SK-N-SH (cell line): ENCODE data around the gene MOB1A. TPM values are rescaled to one million over a fixed set of nuclear protein-coding genes. Genes with fewer than 3 reads are reported as not detected.

ENCODE experiments used
- CTCF ChIA-PET: fragments of 300-600, 350-600 bp; formaldehyde crosslinking; extraction: SDS; loops from one replicate; lab custom pipeline; 2021; lab: Yijun Ruan, JAX
- POLR2A ChIA-PET: fragments of 350-600 bp; sonication (Branson Sonifier 250); formaldehyde crosslinking; extraction: SDS; loops from one replicate; lab custom pipeline; 2020; ENCODE audit warnings: antibody characterized with exemption, inconsistent platforms; lab: Yijun Ruan, JAX
- DNase-seq: peaks from one replicate; pipeline ENCODE4 v3.0.0; 2012
- H2AFZ ChIP-seq: fragments of 200-600 bp; sonication (generic); 2 replicates; pipeline ENCODE4 v1.8.1; 2016; ENCODE audit warnings: antibody characterized with exemption, mild to moderate bottlenecking, low read depth
- H3F3A ChIP-seq: fragments of 200-600 bp; sonication (generic); replicated peaks from 2 replicates; pipeline ENCODE3; 2016; ENCODE audit warnings: antibody characterized with exemption, mild to moderate bottlenecking; ENCODE audit not compliant: insufficient read depth
- H3K27ac ChIP-seq, 2 experiments: fragments of 200-500 bp in 1 of 2; fragments of 200-600 bp in 1 of 2; sonication (Bioruptor generic) in 1 of 2; sonication (generic), shearing (Covaris generic) in 1 of 2; 2 replicates each; pipeline versions ENCODE4 v1.5.1 to v1.6.1; 2014 to 2016; ENCODE audit warnings: low read depth in 2 of 2, inconsistent platforms in 1 of 2, low read length in 1 of 2, mild to moderate bottlenecking in 1 of 2, mixed read lengths in 1 of 2
- H3K27me3 ChIP-seq: fragments of 200-600 bp; sonication (generic), shearing (Covaris generic); 2 replicates; pipeline ENCODE4 v1.6.1; 2016; ENCODE audit warnings: mixed run types; ENCODE audit not compliant: insufficient read depth
- H3K36me3 ChIP-seq, 2 experiments: fragments of 200-500 bp in 1 of 2; fragments of 200-600 bp in 1 of 2; sonication (Bioruptor generic) in 1 of 2; sonication (generic) in 1 of 2; replicated peaks in 1 of 2; 2 replicates each; pipeline versions ENCODE3 to v1.5.1; 2014 to 2016; ENCODE audit warnings: low read length in 1 of 2, mild to moderate bottlenecking in 1 of 2; ENCODE audit not compliant: insufficient read depth in 2 of 2, control insufficient read depth in 1 of 2
- H3K4me1 ChIP-seq, 2 experiments: fragments of 200-500 bp in 1 of 2; fragments of 200-600 bp in 1 of 2; sonication (Bioruptor generic) in 1 of 2; sonication (generic), shearing (Covaris generic) in 1 of 2; 2 replicates each; pipeline versions ENCODE4 v1.5.1 to v1.6.1; 2014 to 2016; ENCODE audit warnings: low read depth in 1 of 2, low read length in 1 of 2, mixed run types in 1 of 2; ENCODE audit not compliant: insufficient read depth in 2 of 2, control insufficient read depth in 1 of 2
- H3K4me2 ChIP-seq: fragments of 200-600 bp; sonication (generic), shearing (Covaris generic); 2 replicates; pipeline ENCODE4 v1.6.1; 2017; ENCODE audit warnings: mixed run types
- H3K4me3 ChIP-seq, 2 experiments: fragments of 200-500 bp in 1 of 2; fragments of 200-600 bp in 1 of 2; sonication (Bioruptor generic) in 1 of 2; sonication (generic), shearing (Covaris generic) in 1 of 2; 2 replicates each; pipeline versions ENCODE4 v1.5.1 to v1.8.1; 2014 to 2016; ENCODE audit warnings: low read depth in 2 of 2, inconsistent platforms in 1 of 2, low read length in 1 of 2, mild to moderate bottlenecking in 1 of 2, mixed read lengths in 1 of 2, moderate library complexity in 1 of 2
- H3K79me2 ChIP-seq: fragments of 200-600 bp; sonication (generic); 2 replicates; pipeline ENCODE4 v1.8.1; 2017; ENCODE audit warnings: mild to moderate bottlenecking; ENCODE audit not compliant: insufficient read depth
- H3K9ac ChIP-seq: fragments of 200-600 bp; sonication (generic); 2 replicates; pipeline ENCODE4 v1.6.1; 2017; ENCODE audit warnings: mixed run types
- H3K9me2 ChIP-seq: fragments of 200-600 bp; sonication (generic); 2 replicates; pipeline ENCODE4 v1.6.1; 2017; ENCODE audit warnings: mixed run types
- H3K9me3 ChIP-seq: fragments of 200-600 bp; sonication (generic); 2 replicates; pipeline ENCODE4 v1.6.1; 2017; ENCODE audit warnings: mixed run types, mild to moderate bottlenecking, moderate library complexity
- H4K20me1 ChIP-seq: fragments of 200-600 bp; sonication (generic); 2 replicates; pipeline ENCODE4 v1.6.1; 2017; ENCODE audit warnings: mild to moderate bottlenecking, mixed run types; ENCODE audit not compliant: insufficient read depth
- CTCF ChIP-seq: fragments of 200-600 bp; sonication (generic); IDR thresholded peaks from 2 replicates; pipeline ENCODE4 v1.6.1; 2017; ENCODE audit warnings: antibody characterized with exemption, mild to moderate bottlenecking, moderate library complexity
- ELF1 ChIP-seq: IDR thresholded peaks from 2 replicates; pipeline ENCODE4 v1.4.0; 2012
- EZH2phosphoT487 ChIP-seq: fragments of 200-600 bp; sonication (generic); IDR thresholded peaks from 2 replicates; pipeline ENCODE4 v1.6.1; 2017; ENCODE audit warnings: low read depth, mixed run types, mild to moderate bottlenecking, antibody characterized with exemption, moderate library complexity, borderline replicate concordance
- GABPA ChIP-seq: IDR thresholded peaks from 2 replicates; pipeline ENCODE4 v1.4.0; 2012; ENCODE audit warnings: low read depth, mild to moderate bottlenecking
- GATA2 ChIP-seq: sonication (generic); formaldehyde crosslinking; IDR thresholded peaks from 2 replicates; pipeline ENCODE4 v1.5.0; 2020; ENCODE audit warnings: mild to moderate bottlenecking, missing genetic modification reagents
- MAX ChIP-seq: IDR thresholded peaks from 2 replicates; pipeline ENCODE4 v1.4.0; 2012; ENCODE audit warnings: low read depth
- NFIC ChIP-seq: IDR thresholded peaks from 2 replicates; pipeline ENCODE4 v1.4.0; 2012; ENCODE audit warnings: borderline replicate concordance
- NRF1 ChIP-seq: IDR thresholded peaks from 2 replicates; pipeline ENCODE4 v1.6.1; 2012; ENCODE audit warnings: low read depth, mild to moderate bottlenecking, low read length
- POLR2AphosphoS5 ChIP-seq: IDR thresholded peaks from 2 replicates; pipeline ENCODE4 v1.6.1; 2012; ENCODE audit warnings: low read depth, low read length
- RAD21 ChIP-seq: IDR thresholded peaks from 2 replicates; pipeline ENCODE4 v1.6.1; 2012; ENCODE audit warnings: mild to moderate bottlenecking, low read length
- REST ChIP-seq: IDR thresholded peaks from 2 replicates; pipeline ENCODE4 v1.6.1; 2012; ENCODE audit warnings: mild to moderate bottlenecking, low read depth, low read length, moderate library complexity
- SMC3 ChIP-seq: IDR thresholded peaks from 2 replicates; pipeline ENCODE4 v1.6.1; 2012; ENCODE audit warnings: low read depth, low read length, improper control_type of control experiment
- TAF1 ChIP-seq: IDR thresholded peaks from 2 replicates; pipeline ENCODE4 v1.6.1; 2012; ENCODE audit warnings: low read depth, mild to moderate bottlenecking, low read length, moderate library complexity, borderline replicate concordance
- TCF12 ChIP-seq: IDR thresholded peaks from 2 replicates; pipeline ENCODE4 v1.4.0; 2012
- YY1 ChIP-seq: IDR thresholded peaks from 2 replicates; pipeline ENCODE4 v1.4.0; 2012; ENCODE audit warnings: low read depth, mild to moderate bottlenecking
- WGBS: methylation state at CpG from one replicate; pipeline ENCODE4 v1.1.6; 2017; ENCODE audit warnings: low lambda C conversion rate; 5-methylcytosine and 5-hydroxymethylcytosine counted together
- polyA plus RNA-seq, 3 experiments: library from polyadenylated mRNA; depleted of rRNA; stranded (reverse); fragments of >200 nt; gene quantifications; 2 replicates each; pipeline ENCODE4 v1.2.3, GENCODE V29; 2012

MOB1A gene
- polyA plus RNA-seq, 1 of the 3 experiments (the other 2 are of a cell fraction): 15.3 TPM

GRCh38 chr2:74107071-74107470, 71.6 kb downstream of the MOB1A start (continued):
- TF ChIP-seq MAX (no peak), NRF1 (no peak), YY1 (no peak)

- no peaks in the 10 kb centered on the region for H3K27me3 ChIP-seq
- H3K4me2 ChIP-seq: no peak overlapping the region
- no peak overlapping the region for H3K9ac ChIP-seq
- H4K20me1 ChIP-seq: no peaks in the 10 kb centered on the region
- POLR2A ChIA-PET: no interaction called here
- no peaks in the 10 kb centered on the region for H3K4me1 ChIP-seq
- no peaks in the 10 kb centered on the region for H3K9me2 ChIP-seq
- no peak for DNase-seq
- no peaks in the 10 kb centered on the region for H3F3A ChIP-seq
- CTCF ChIA-PET: interaction anchor here (1.0 to 4.0 kb wide), 4 partner anchors 10 to 229 kb away, joined by 3 to 13 read pairs (median 3); no protein-coding TSS in a partner anchor
- TF ChIP-seq NRF1 (no peak), EZH2phosphoT487 (no peak), GATA2 (CRISPR knock-in tag) (no peak), REST (no peak), ELF1 (no peak), GABPA (no peak), POLR2AphosphoS5 (no peak)
- H3K9me3 ChIP-seq: no peaks in the 10 kb centered on the region
- no peaks in the 10 kb centered on the region for H3K79me2 ChIP-seq
- H3K27ac ChIP-seq: no peak overlapping the region
- 90% methylated on average over 8 of the region's 8 CpGs for WGBS
- H3K36me3 ChIP-seq: peaks cover 0 to 38% of the 10 kb centered on the region in 2 experiments
- H2AFZ ChIP-seq: no peak overlapping the region
- H3K4me3 ChIP-seq: no peak overlapping the region
Observed at GRCh38 chr2:74105413-74105812, 73.3 kb downstream of the MOB1A start.

- Histone ChIP-seq H2AFZ (no peak overlapping the region), H3K4me3 (no peak overlapping the region), H3K9ac (no peak overlapping the region), H3K4me2 (no peak overlapping the region), H4K20me1 (no peaks in the 10 kb centered on the region), H3K79me2 (no peaks in the 10 kb centered on the region), H3K27ac (no peak overlapping the region), H3K27me3 (no peaks in the 10 kb centered on the region), H3K4me1 (no peaks in the 10 kb centered on the region), H3K9me3 (no peaks in the 10 kb centered on the region), H3K36me3 (peaks cover 0 to 43% of the 10 kb centered on the region in 2 experiments), H3F3A (no peaks in the 10 kb centered on the region), H3K9me2 (no peaks in the 10 kb centered on the region)
- no peak for DNase-seq
- WGBS: 98% methylated on average over 7 of the region's 7 CpGs
- CTCF ChIA-PET: interaction anchor here (1.0 to 1.3 kb wide), 3 partner anchors 33 to 276 kb away, joined by 3 to 5 read pairs (median 3); partner anchors contain the start of gene STAMBP
- TF ChIP-seq RAD21 (peak; percentile 31; the same call in 1 of the 2 replicates), NFIC (no peak), SMC3 (no peak), TAF1 (no peak), REST (no peak), YY1 (no peak), CTCF (peak; percentile 32), TCF12 (no peak)
- POLR2A ChIA-PET: no interaction called here
Observed at GRCh38 chr2:74104839-74105238, 73.8 kb downstream of the MOB1A start.
